GM18507 (cell line): ENCODE data around the gene KCNJ16.

Experiments
- DNase-seq: peaks from one replicate; pipeline ENCODE4 v3.0.0; 2011; ENCODE audit warnings: low read depth; ENCODE audit not compliant: insufficient read length; ENCODE audit errors: extremely low spot score
- FAIRE-seq: peaks from 2 replicates; lab custom pipeline; 2011; peaks lifted over from hg19 to GRCh38; lab: Jason Lieb, UNC

Gene KCNJ16

GRCh38 chr17:70060415-70060814, 14.6 kb upstream of the KCNJ16 start:
- DNase-seq (no peak), FAIRE-seq (no peak)

- DNase-seq = no peak
- FAIRE-seq = no peak
Observed at GRCh38 chr17:70067134-70067533, 7.9 kb upstream of the KCNJ16 start.

GRCh38 chr17:70070305-70071027, 4.6 kb upstream of the KCNJ16 start:
- FAIRE-seq (no peak), DNase-seq (no peak)

- FAIRE-seq = no peak
- no peak for DNase-seq
Observed at GRCh38 chr17:70071127-70071526, 3.9 kb upstream of the KCNJ16 start.

- FAIRE-seq (no peak), DNase-seq (no peak)
Observed at GRCh38 chr17:70071620-70072019, 3.4 kb upstream of the KCNJ16 start.

DNA sequence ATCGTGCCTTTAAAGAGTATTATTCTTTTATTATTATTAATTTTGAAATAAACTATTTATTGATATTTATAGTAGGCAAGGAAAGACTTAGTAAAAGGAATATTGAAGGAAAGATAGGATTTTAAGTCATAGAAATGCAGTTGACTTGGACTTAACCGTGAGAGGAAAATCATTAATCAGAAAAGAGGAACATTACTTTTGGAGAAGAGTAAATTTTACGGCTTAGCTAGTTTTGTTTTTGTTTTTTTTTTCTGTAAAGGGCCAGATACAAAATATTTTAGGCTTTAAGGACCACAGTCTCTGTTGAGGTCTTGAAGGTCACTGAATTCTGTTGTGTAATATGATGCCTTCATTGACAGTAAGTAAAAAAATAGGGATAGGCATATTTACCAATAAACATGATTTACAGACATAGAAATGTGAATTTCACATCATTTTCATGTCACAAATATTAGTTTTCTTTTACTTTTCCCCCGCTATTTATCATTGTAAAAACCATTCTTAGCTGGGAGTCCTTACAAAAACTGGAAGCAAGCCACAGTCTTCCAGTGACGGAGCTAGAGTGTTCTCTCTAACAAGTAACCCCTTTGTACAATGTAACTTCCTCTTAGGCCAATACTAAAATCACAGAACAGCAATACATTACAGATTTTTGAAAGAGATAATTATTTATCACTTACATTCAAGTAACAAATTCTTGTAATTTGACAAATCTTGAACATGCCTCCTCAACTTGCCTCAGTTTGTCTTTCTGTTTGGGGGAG, 2.3 kb upstream of the KCNJ16 start:
- no peak for DNase-seq
- no peak for FAIRE-seq

- no peak for FAIRE-seq
- no peak for DNase-seq
Observed at GRCh38 chr17:70073310-70073709, 1.7 kb upstream of the KCNJ16 start.

- no peak for FAIRE-seq
- no peak for DNase-seq
Observed at GRCh38 chr17:70073799-70074198, 1.2 kb upstream of the KCNJ16 start.

DNA sequence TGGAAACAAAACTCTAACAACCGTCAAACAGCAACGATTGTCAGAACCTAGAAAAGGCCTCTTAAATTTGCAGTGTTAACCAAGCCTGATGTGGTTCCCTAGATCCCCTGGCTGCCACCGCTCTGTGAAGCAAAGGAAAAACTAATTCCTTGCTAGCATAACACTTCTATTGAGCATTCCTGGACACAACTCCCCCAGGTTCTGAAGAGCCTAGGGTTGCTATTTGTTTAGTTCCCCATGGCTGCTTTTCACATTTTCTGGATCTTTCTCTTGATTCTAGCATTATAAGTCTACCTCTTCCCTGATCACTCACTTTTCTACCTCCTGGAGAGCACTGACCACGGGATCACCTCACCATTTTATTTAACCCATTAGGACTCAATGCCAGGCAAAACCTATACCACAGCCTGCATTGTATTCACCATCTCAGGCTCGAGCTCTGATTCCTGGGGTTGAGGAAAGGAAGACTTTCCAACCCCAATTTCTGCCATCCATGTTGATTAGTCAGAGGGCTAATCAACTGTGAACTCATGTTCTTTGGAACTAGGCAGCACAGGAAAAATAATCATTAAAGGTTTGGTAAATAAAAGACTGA, 692 bp upstream of the KCNJ16 start:
- FAIRE-seq = no peak
- no peak for DNase-seq

DNA sequence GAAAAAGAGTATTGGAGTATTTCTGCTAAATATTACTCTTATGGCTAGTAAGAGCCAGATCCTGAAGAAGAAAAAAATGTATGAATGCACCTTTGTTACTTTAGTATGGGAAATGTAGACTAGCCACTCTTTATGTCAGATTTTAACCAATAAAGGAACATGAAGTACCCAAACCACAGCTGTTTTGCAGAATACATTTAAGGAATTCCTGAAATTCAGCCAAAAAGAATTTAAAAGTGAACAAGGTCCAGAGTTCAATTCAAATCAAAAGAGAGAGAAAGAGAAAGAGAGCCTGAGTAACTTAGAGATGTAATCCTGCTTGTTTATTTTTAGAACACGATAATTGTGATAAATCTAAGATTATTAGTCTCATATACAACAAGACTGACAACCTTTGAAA, 1.2 kb downstream of the KCNJ16 start:
- DNase-seq = no peak
- FAIRE-seq = no peak

GRCh38 chr17:70076831-70077230, 1.8 kb downstream of the KCNJ16 start:
- FAIRE-seq (no peak), DNase-seq (no peak)

DNA sequence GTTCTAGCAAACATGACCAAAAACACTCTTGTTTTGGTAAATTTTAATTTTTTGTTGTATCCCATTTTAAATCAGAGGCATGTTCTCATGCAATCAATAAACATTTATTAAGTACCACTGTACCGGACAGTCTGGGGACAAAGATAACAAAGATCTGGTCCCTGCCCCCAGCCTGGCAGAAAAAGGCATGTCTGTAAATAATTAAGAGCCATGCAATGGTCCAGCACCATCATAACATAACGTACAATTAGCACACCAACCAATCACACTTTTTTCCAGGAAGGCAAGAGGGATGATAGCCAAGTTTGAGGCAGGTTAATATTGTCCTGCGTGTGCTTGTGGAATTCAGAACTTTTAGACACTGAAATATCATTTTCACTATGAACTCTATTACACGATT, 3.5 kb downstream of the KCNJ16 start:
- DNase-seq (no peak), FAIRE-seq (no peak)

DNA sequence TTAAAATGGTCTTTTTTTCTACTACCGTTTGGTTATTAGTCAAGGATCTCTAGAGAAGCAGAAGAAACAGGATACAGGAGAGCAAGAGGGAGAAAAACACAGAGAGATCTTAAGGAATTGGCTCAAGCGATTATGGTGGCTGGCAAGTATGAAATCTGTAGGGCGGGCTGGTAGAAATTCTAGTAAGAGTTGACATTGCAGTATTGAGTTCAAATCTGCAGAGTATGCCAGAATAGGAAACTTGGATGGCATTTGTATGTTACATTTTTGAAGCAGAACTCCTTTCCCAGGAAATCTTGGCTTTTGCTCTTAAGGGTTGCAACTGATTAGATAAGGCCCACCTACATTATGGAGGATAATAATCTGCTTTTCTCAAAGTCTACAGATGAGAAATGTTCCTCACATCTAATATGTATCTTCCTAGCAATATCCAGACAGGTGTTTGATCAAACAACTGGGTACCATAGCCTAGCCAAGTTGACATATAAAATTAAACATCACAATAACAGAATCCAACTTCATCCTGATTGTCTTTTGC, 4.0 kb downstream of the KCNJ16 start:
- no peak for DNase-seq
- FAIRE-seq = no peak

- DNase-seq (no peak), FAIRE-seq (no peak)
Observed at GRCh38 chr17:70080541-70081347, 5.7 kb downstream of the KCNJ16 start.

GRCh38 chr17:70081885-70082284, 6.9 kb downstream of the KCNJ16 start:
- no peak for DNase-seq
- no peak for FAIRE-seq

DNA sequence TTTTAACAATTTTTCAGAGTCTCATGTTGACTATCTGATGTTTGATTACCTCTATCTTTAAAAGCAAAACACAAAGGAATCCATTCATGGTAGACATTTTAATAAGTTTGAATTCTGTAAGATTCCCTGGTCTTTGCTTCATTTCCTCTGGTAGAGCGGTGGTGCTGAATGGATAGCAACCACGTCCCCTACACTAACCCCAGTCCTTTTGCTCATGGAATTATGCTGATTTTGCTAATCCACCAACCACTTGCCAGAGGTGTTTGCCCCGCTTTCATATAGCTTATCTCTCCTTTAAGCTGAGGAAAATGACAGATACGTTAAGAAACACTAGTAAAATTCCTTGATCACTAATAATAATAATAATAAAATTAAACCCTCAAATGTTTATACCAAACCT, 9.5 kb downstream of the KCNJ16 start:
- DNase-seq = no peak
- no peak for FAIRE-seq

DNA sequence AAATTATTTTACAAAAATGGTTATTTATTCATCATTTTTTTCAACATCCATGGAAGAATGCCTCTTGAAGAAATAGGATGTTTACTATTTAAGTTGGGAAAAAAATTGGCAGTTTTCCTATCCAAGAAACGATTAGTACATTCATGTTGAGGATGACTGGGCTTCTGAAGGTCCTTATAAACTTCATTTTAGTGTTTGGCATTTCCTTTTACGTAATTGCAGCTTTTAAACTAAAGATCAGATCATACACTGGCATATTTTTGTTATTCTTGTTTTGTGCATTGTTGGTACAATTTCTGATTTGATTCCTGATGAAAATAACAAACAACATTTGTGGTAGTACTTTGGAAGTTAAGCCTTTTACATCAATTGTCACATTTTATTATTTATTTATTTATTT, 11.5 kb downstream of the KCNJ16 start:
- no peak for FAIRE-seq
- DNase-seq = no peak

DNA sequence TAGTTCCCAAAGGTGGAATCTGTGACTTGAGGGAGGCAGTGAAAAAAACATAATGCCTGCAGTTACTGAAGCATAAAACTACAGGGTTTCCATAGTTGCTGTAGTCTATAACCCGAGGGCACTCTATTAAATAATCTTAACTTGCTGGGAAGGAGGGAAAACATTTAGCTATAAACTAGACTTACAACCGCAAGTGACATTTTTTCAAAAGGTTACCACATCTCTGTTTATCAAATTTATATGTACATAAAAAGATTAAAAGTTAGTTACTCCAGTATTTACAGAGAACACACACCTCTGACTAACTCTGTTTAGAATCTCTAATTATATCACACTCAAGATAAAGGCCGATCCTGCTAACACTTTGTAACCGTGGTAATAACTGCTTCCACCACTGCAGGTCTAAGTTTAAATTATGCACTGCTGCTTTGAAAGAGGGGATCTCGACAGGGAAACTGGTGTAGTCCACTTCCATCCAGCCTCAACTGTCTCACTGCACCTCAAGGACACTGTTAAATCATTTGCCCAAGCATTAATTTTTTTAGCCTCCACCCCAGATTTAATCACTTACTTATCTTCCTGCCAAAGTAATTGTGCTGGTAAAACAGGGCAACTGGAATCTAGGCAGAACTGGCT, 14.6 kb downstream of the KCNJ16 start:
- FAIRE-seq (no peak), DNase-seq (no peak)

- DNase-seq (no peak), FAIRE-seq (no peak)
Observed at GRCh38 chr17:70091005-70091568, 16.1 kb downstream of the KCNJ16 start.
